HepG2 (cell line): Measurements from ENCODE around the gene BIRC5. TPM values are rescaled to one million over a fixed set of nuclear protein-coding genes. Genes with fewer than 3 reads are reported as not detected.

Source experiments
- ARNT2 ChIP-seq: sonication (generic); formaldehyde crosslinking; IDR thresholded peaks from 2 replicates; pipeline ENCODE4 v1.8.0; 2022; ENCODE audit warnings: mild to moderate bottlenecking, low read depth, missing genetic modification reagents, moderate library complexity
- ATF1 ChIP-seq: IDR thresholded peaks from 2 replicates; pipeline ENCODE4 v1.6.1; 2016; ENCODE audit warnings: mild to moderate bottlenecking, control low read depth
- FOXK1 ChIP-seq: sonication (generic); formaldehyde crosslinking; IDR thresholded peaks from 2 replicates; pipeline ENCODE4 v1.4.0; 2020; ENCODE audit warnings: low read depth, missing genetic modification reagents, borderline replicate concordance
- HNRNPUL1 ChIP-seq: fragments of 200-400 bp; formaldehyde crosslinking; IDR thresholded peaks from 2 replicates; pipeline ENCODE4 v1.6.1; 2017; ENCODE audit warnings: low read depth, mild to moderate bottlenecking, low read length, moderate library complexity
- ISL2 ChIP-seq: sonication (generic); formaldehyde crosslinking; IDR thresholded peaks from 2 replicates; pipeline ENCODE4 v1.5.0; 2020; ENCODE audit warnings: missing genetic modification reagents
- NRL ChIP-seq: sonication (generic); formaldehyde crosslinking; IDR thresholded peaks from 2 replicates; pipeline ENCODE4 v1.5.0; 2020; ENCODE audit warnings: missing genetic modification reagents, mild to moderate bottlenecking, moderate library complexity, borderline replicate concordance
- RORA ChIP-seq: sonication (generic); formaldehyde crosslinking; IDR thresholded peaks from 2 replicates; pipeline ENCODE4 v1.5.0; 2020; ENCODE audit warnings: mild to moderate bottlenecking, missing genetic modification reagents, moderate library complexity
- SOX6 ChIP-seq, 2 experiments: fragments of 450-650 bp in 1 of 2; sonication (generic) in 1 of 2; formaldehyde crosslinking in 1 of 2; IDR thresholded peaks; 2 replicates each; pipeline versions ENCODE4 v1.4.0 to v1.6.1; 2017 to 2020; ENCODE audit warnings: antibody characterized with exemption in 1 of 2, mild to moderate bottlenecking in 1 of 2, missing genetic modification reagents in 1 of 2
- SRSF9 ChIP-seq: fragments of 200-400 bp; formaldehyde crosslinking; IDR thresholded peaks from 2 replicates; pipeline ENCODE4 v1.6.1; 2018; ENCODE audit warnings: borderline replicate concordance, mild to moderate bottlenecking, low read depth, low read length; ENCODE audit not compliant: insufficient read depth, poor library complexity, severe bottlenecking
- ZNF3 ChIP-seq: IDR thresholded peaks from 2 replicates; pipeline ENCODE4 v1.7.0; 2017; ENCODE audit warnings: inconsistent platforms
- ZNF724P ChIP-seq: sonication (generic); formaldehyde crosslinking; IDR thresholded peaks from 2 replicates; pipeline ENCODE4 v1.8.0; 2022; ENCODE audit warnings: missing genetic modification reagents, borderline replicate concordance
- polyA plus RNA-seq, 8 experiments: library from polyadenylated mRNA; depleted of rRNA in 3 of 8; stranded (reverse) in 7 of 8; unstranded in 1 of 8; fragments of >200 nt; fragmentation: Illumina TruSeq in 4 of 8; extraction: Trizol in 4 of 8; gene quantifications; 2 replicates each; pipeline versions ENCODE4 v1.2.1 to v1.2.3, GENCODE V29; 2011 to 2016; ENCODE audit warnings: low read depth in 4 of 8, missing spikeins in 1 of 8, mixed read lengths in 1 of 8; ENCODE audit not compliant: insufficient read depth in 1 of 8
- total RNA-seq, 5 experiments: library from RNA; depleted of rRNA; stranded (reverse); fragments of >200 nt; fragmentation: Illumina TruSeq; extraction: Trizol; gene quantifications; 2 replicates each; pipeline ENCODE4 v1.2.3, GENCODE V29; 2016; ENCODE audit warnings: low read depth in 1 of 5
- TF ChIP-seq, protein P1 (sequence below): sonication (generic); formaldehyde crosslinking; IDR thresholded peaks from 2 replicates; pipeline ENCODE4 v1.4.0; 2020; ENCODE audit warnings: missing genetic modification reagents
- TF ChIP-seq, protein P2 (sequence below): sonication (generic); formaldehyde crosslinking; IDR thresholded peaks from 2 replicates; pipeline ENCODE4 v1.8.1; 2023; ENCODE audit warnings: mild to moderate bottlenecking, inconsistent platforms, moderate library complexity, missing genetic modification reagents, borderline replicate concordance
- TF ChIP-seq, protein P3 (sequence below): sonication (generic); formaldehyde crosslinking; conservative IDR thresholded peaks from 2 replicates; pipeline ENCODE4 v1.4.0; 2020; ENCODE audit warnings: missing genetic modification reagents
- TF ChIP-seq, protein P4 (sequence below): sonication (generic); formaldehyde crosslinking; IDR thresholded peaks from 2 replicates; pipeline ENCODE4 v1.9.0; 2021; ENCODE audit warnings: missing genetic modification reagents, borderline replicate concordance
- TF ChIP-seq, protein P5 (sequence below): sonication (generic); formaldehyde crosslinking; IDR thresholded peaks from 2 replicates; pipeline ENCODE4 v1.4.0; 2020; ENCODE audit warnings: missing genetic modification reagents

The BIRC5 gene
- total and polyA plus RNA-seq, 2 of the 13 experiments (the other 11 are each of a cell fraction or from before 2014, with no cell fraction given), result 30.3 to 135 TPM

DNA sequence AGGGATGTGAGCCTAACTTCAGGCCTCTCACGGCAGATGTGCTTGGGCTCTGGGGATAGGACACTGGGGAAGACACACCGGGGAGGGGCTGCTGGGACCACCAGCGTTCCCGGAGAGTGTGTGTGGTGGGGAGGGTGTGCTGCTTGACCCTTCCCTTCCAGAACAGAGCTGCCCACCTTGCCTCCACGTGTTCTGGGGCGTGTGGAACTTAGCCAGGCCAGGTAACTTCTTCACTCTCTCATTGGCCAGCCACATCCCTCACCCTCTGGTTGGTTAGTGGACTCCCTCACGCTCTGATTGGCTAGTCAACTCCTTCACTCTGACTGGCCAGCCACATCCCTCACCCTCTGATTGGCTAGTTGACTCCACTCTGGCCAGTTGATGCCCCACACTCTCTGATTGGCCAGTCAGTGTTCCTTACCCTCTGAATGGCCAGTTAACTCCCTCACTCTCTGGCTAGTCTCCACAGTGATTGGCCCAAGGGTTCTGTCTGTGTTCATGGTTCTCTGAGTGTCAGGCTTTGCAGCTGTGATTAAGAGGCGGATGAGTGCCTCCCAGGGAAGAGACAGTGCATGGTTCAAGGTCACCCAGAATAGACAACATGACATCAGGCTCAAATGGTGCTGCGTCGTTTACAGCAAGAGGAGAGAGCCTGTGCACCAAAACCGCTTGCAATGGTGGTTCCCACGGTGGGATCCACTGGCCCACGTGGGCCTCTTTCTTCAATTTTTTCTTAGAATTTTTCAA lies 27.4 kb downstream of the BIRC5 start (continued):
- TF ChIP-seq RORA (no peak), ATF1 (no peak), SOX6 (IDR thresholded peaks at IDR 0.05) (no peak), SOX6 (CRISPR knock-in tag; IDR thresholded peaks at IDR 0.05) (peak; percentile 26; the same call in 1 of the 2 replicates), NRL (CRISPR knock-in tag) (0 out of 2 replicates have a peak, but pooled peaks have one; percentile 64), ARNT2 (CRISPR knock-in tag) (0 out of 2 replicates have a peak, but pooled peaks have one; percentile 54), ZNF3 (no peak; the same call in 1 of the 2 replicates), ZNF724P (CRISPR knock-in tag) (peak; percentile 78; the same call in 1 of the 2 replicates), ISL2 (0 out of 2 replicates have a peak, but pooled peaks have one; percentile 12), SRSF9 (no peak), FOXK1 (CRISPR knock-in tag) (peak; percentile 89; the same call in 1 of the 2 replicates), HNRNPUL1 (no peak)
- TF ChIP-seq, protein P1, sequence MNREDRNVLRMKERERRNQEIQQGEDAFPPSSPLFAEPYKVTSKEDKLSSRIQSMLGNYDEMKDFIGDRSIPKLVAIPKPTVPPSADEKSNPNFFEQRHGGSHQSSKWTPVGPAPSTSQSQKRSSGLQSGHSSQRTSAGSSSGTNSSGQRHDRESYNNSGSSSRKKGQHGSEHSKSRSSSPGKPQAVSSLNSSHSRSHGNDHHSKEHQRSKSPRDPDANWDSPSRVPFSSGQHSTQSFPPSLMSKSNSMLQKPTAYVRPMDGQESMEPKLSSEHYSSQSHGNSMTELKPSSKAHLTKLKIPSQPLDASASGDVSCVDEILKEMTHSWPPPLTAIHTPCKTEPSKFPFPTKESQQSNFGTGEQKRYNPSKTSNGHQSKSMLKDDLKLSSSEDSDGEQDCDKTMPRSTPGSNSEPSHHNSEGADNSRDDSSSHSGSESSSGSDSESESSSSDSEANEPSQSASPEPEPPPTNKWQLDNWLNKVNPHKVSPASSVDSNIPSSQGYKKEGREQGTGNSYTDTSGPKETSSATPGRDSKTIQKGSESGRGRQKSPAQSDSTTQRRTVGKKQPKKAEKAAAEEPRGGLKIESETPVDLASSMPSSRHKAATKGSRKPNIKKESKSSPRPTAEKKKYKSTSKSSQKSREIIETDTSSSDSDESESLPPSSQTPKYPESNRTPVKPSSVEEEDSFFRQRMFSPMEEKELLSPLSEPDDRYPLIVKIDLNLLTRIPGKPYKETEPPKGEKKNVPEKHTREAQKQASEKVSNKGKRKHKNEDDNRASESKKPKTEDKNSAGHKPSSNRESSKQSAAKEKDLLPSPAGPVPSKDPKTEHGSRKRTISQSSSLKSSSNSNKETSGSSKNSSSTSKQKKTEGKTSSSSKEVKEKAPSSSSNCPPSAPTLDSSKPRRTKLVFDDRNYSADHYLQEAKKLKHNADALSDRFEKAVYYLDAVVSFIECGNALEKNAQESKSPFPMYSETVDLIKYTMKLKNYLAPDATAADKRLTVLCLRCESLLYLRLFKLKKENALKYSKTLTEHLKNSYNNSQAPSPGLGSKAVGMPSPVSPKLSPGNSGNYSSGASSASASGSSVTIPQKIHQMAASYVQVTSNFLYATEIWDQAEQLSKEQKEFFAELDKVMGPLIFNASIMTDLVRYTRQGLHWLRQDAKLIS, result no peak
- TF ChIP-seq, protein P2, sequence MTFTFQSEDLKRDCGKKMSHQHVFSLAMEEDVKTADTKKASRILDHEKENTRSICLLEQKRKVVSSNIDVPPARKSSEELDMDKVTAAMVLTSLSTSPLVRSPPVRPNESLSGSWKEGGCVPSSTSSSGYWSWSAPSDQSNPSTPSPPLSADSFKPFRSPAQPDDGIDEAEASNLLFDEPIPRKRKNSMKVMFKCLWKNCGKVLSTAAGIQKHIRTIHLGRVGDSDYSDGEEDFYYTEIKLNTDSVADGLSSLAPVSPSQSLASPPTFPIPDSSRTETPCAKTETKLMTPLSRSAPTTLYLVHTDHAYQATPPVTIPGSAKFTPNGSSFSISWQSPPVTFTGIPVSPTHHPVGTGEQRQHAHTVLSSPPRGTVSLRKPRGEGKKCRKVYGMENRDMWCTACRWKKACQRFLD, result 0 out of 2 replicates have a peak, but pooled peaks have one; percentile 52
- TF ChIP-seq, protein P3, sequence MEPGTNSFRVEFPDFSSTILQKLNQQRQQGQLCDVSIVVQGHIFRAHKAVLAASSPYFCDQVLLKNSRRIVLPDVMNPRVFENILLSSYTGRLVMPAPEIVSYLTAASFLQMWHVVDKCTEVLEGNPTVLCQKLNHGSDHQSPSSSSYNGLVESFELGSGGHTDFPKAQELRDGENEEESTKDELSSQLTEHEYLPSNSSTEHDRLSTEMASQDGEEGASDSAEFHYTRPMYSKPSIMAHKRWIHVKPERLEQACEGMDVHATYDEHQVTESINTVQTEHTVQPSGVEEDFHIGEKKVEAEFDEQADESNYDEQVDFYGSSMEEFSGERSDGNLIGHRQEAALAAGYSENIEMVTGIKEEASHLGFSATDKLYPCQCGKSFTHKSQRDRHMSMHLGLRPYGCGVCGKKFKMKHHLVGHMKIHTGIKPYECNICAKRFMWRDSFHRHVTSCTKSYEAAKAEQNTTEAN, result no peak
- TF ChIP-seq, protein P4, sequence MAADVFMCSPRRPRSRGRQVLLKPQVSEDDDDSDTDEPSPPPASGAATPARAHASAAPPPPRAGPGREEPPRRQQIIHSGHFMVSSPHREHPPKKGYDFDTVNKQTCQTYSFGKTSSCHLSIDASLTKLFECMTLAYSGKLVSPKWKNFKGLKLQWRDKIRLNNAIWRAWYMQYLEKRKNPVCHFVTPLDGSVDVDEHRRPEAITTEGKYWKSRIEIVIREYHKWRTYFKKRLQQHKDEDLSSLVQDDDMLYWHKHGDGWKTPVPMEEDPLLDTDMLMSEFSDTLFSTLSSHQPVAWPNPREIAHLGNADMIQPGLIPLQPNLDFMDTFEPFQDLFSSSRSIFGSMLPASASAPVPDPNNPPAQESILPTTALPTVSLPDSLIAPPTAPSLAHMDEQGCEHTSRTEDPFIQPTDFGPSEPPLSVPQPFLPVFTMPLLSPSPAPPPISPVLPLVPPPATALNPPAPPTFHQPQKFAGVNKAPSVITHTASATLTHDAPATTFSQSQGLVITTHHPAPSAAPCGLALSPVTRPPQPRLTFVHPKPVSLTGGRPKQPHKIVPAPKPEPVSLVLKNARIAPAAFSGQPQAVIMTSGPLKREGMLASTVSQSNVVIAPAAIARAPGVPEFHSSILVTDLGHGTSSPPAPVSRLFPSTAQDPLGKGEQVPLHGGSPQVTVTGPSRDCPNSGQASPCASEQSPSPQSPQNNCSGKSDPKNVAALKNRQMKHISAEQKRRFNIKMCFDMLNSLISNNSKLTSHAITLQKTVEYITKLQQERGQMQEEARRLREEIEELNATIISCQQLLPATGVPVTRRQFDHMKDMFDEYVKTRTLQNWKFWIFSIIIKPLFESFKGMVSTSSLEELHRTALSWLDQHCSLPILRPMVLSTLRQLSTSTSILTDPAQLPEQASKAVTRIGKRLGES (CRISPR knock-in tag), result no peak
- TF ChIP-seq, protein P5, sequence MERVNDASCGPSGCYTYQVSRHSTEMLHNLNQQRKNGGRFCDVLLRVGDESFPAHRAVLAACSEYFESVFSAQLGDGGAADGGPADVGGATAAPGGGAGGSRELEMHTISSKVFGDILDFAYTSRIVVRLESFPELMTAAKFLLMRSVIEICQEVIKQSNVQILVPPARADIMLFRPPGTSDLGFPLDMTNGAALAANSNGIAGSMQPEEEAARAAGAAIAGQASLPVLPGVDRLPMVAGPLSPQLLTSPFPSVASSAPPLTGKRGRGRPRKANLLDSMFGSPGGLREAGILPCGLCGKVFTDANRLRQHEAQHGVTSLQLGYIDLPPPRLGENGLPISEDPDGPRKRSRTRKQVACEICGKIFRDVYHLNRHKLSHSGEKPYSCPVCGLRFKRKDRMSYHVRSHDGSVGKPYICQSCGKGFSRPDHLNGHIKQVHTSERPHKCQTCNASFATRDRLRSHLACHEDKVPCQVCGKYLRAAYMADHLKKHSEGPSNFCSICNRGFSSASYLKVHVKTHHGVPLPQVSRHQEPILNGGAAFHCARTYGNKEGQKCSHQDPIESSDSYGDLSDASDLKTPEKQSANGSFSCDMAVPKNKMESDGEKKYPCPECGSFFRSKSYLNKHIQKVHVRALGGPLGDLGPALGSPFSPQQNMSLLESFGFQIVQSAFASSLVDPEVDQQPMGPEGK, result no peak
